ENCODE measurements around the gene NUP62. TPM values are rescaled to one million over a fixed set of nuclear protein-coding genes. Genes with fewer than 3 reads are reported as not detected.

The NUP62 gene
- total and polyA plus RNA-seq, 2 of the 8 experiments (the other 6 are each of a cell fraction or from before 2014, with no cell fraction given), result 50.0 to 107 TPM

GRCh38 chr19:49873129-49873521 lies 56.2 kb downstream of the NUP62 start:
- CTCF ChIA-PET (ENCODE audit: partially characterized antibody), result no interaction called here
- H3K14ac ChIP-seq (ENCODE audit: insufficient read length), result no peak overlapping the region
- FAIRE-seq, result no peak
- H2BK20ac ChIP-seq (ENCODE audit: low read length), result no peak overlapping the region
- H4K5ac ChIP-seq (ENCODE audit: insufficient read length, low read depth, low read length), result no peak overlapping the region
- peaks cover 0 to 8% (median 6%) of the 10 kb centered on the region in 4 experiments; a peak in 5 of 7 replicates for H3K4me1 ChIP-seq (replicated peaks in 1 of 4; ENCODE audit: control insufficient read depth in 3 of 4, insufficient read depth in 4 of 4, low read length in 3 of 4)
- H2AFZ ChIP-seq (ENCODE audit: low read length), result no peak overlapping the region
- H2AK5ac ChIP-seq (ENCODE audit: low read depth, low read length), result no peak overlapping the region
- H4K20me1 ChIP-seq (replicated peaks in 1 of 2; ENCODE audit: control insufficient read depth in 1 of 2, insufficient read depth in 2 of 2, low read length in 2 of 2), result no peaks in the 10 kb centered on the region
- peaks cover 12% of the 10 kb centered on the region for H3K79me1 ChIP-seq (ENCODE audit: low read depth, low read length)
- no peaks in the 10 kb centered on the region; a peak in 1 of 8 replicates for H3K36me3 ChIP-seq (ENCODE audit: control insufficient read depth in 2 of 4, insufficient read depth in 4 of 4, low read length in 3 of 4)
- no peak overlapping the region for H4K91ac ChIP-seq (replicated peaks; ENCODE audit: insufficient read length, low read length)
- no peaks in the 10 kb centered on the region for H3K27me3 ChIP-seq (replicated peaks in 1 of 4; ENCODE audit: control insufficient read depth in 3 of 4, extremely low read depth in 1 of 4, insufficient read depth in 3 of 4, low read length in 3 of 4)
- H3K27ac ChIP-seq (ENCODE audit: low read depth, low read length), result no peak overlapping the region
- TF ChIP-seq CHD1 (IDR thresholded peaks at IDR 0.05; ENCODE audit: low read depth, low read length), result no peak
- TF ChIP-seq POLR2A (IDR thresholded peaks at IDR 0.05; ENCODE audit: control extremely low read depth in 1 of 2, low read depth in 2 of 2, low read length in 2 of 2), result peak in 1 of 2 experiments; percentile 11; a peak in 1 of 3 replicates
- no peak overlapping the region for H3K56ac ChIP-seq (replicated peaks; ENCODE audit: insufficient read length, low read depth, low read length)
- DNase-seq (ENCODE audit: low read depth in 1 of 2, low spot score in 2 of 2), result no peak
- POLR2A ChIA-PET (ENCODE audit: partially characterized antibody), result interaction anchor here (1.0 to 1.5 kb wide), 3 partner anchors 10 to 18 kb away, joined by 3 to 6 read pairs (median 4); no protein-coding TSS in a partner anchor
- WGBS, 2 experiments (ENCODE audit: extremely low coverage in 1 of 2, insufficient coverage in 1 of 2, insufficient read length in 1 of 2, insufficient replicate concordance in 2 of 2, low coverage in 1 of 2, low lambda C conversion rate in 2 of 2, missing lambda C conversion rate in 1 of 2), result 96% methylated on average over 6 of the region's 29 CpGs; no CpG with 5 or more reads in 1 of the 2 experiments
- H3K18ac ChIP-seq (ENCODE audit: extremely low read depth, low read length), result no peak overlapping the region
- H2BK12ac ChIP-seq (ENCODE audit: low read depth, low read length), result no peak overlapping the region
- H3K79me2 ChIP-seq (ENCODE audit: control insufficient read depth in 1 of 2, insufficient read depth in 2 of 2, low read length in 2 of 2), result peaks cover 0 to 18% of the 10 kb centered on the region in 2 experiments; a peak in 2 of 4 replicates
- no peak overlapping the region for H3K23ac ChIP-seq (ENCODE audit: insufficient read length)
- H3K9me3 ChIP-seq (ENCODE audit: insufficient read depth in 2 of 2, low read depth in 1 of 2, low read length in 1 of 2), result no peaks in the 10 kb centered on the region
- no peak overlapping the region for H3K4me2 ChIP-seq (ENCODE audit: insufficient read depth in 1 of 2, low read depth in 2 of 2, low read length in 2 of 2)
- H4K8ac ChIP-seq (ENCODE audit: extremely low read depth, insufficient read depth, low read length), result no peak overlapping the region
- H2BK15ac ChIP-seq (ENCODE audit: low read length), result no peak overlapping the region
- H2BK120ac ChIP-seq (replicated peaks; ENCODE audit: low read depth, low read length), result no peak overlapping the region
- H3K4ac ChIP-seq (replicated peaks; ENCODE audit: insufficient read length, low read depth, low read length), result no peak overlapping the region
- no peak overlapping the region for H3K4me3 ChIP-seq (ENCODE audit: extremely low read depth in 1 of 4, insufficient read depth in 2 of 4, low read depth in 3 of 4, low read length in 4 of 4)
- no peak overlapping the region for H2BK5ac ChIP-seq (ENCODE audit: low read depth, low read length)
- H3K23me2 ChIP-seq (ENCODE audit: low read depth, low read length), result peaks cover 17% of the 10 kb centered on the region
- H3K9ac ChIP-seq (replicated peaks in 1 of 4; ENCODE audit: extremely low read depth in 1 of 4, low read depth in 3 of 4, low read length in 3 of 4), result no peak overlapping the region

All from H1 (cell line).